Jurkat, Clone E6-1 (cell line): Measurements from ENCODE around the gene TSPAN5.

ENCODE experiments used
- DNase-seq: peaks from one replicate; pipeline ENCODE4 v3.0.0-alpha.2; 2011; ENCODE audit warnings: low read depth, low spot score
- H3K4me3 ChIP-seq: 2 replicates; pipeline ENCODE4 v1.5.1; 2011; ENCODE audit warnings: mild to moderate bottlenecking, low read length, control low read depth, moderate library complexity

TSPAN5 gene

GRCh38 chr4:98514741-98515469 is 143.5 kb downstream of the TSPAN5 start:
- H3K4me3 ChIP-seq, result no peak overlapping the region
- no peak for DNase-seq

GRCh38 chr4:98512918-98513317 is 145.5 kb downstream of the TSPAN5 start:
- no peak for DNase-seq

GRCh38 chr4:98510757-98511517 is 147.5 kb downstream of the TSPAN5 start:
- peak; percentile 51 for DNase-seq
- H3K4me3 ChIP-seq, result no peak overlapping the region

More at GRCh38 chr4:98512918-98513317, 145.5 kb downstream of the TSPAN5 start:
- no peak overlapping the region for H3K4me3 ChIP-seq

GRCh38 chr4:98510340-98510739 is 148.1 kb downstream of the TSPAN5 start:
- no peak overlapping the region for H3K4me3 ChIP-seq
- DNase-seq, result no peak

- no peak overlapping the region for H3K4me3 ChIP-seq
- no peak for DNase-seq
Observed at GRCh38 chr4:98509721-98510120, 148.7 kb downstream of the TSPAN5 start.

GRCh38 chr4:98508829-98509598 is 149.4 kb downstream of the TSPAN5 start:
- no peak for DNase-seq
- H3K4me3 ChIP-seq, result no peak overlapping the region

GRCh38 chr4:98508248-98508647 is 150.2 kb downstream of the TSPAN5 start:
- no peak overlapping the region for H3K4me3 ChIP-seq
- DNase-seq, result no peak

- H3K4me3 ChIP-seq, result no peak overlapping the region
- no peak for DNase-seq
Observed at GRCh38 chr4:98507299-98507698, 151.1 kb downstream of the TSPAN5 start.

- no peak for DNase-seq
- H3K4me3 ChIP-seq, result no peak overlapping the region
Observed at GRCh38 chr4:98506462-98507132, 151.8 kb downstream of the TSPAN5 start.

- no peak overlapping the region for H3K4me3 ChIP-seq
- no peak for DNase-seq
Observed at GRCh38 chr4:98505992-98506391, 152.4 kb downstream of the TSPAN5 start.

GRCh38 chr4:98504091-98504490 is 154.3 kb downstream of the TSPAN5 start:
- no peak for DNase-seq
- no peak overlapping the region for H3K4me3 ChIP-seq

GRCh38 chr4:98503676-98504075 is 154.7 kb downstream of the TSPAN5 start:
- no peak for DNase-seq
- no peak overlapping the region for H3K4me3 ChIP-seq

GRCh38 chr4:98502624-98503023 is 155.8 kb downstream of the TSPAN5 start:
- H3K4me3 ChIP-seq, result no peak overlapping the region
- no peak for DNase-seq

- no peak for DNase-seq
- no peak overlapping the region for H3K4me3 ChIP-seq
Observed at GRCh38 chr4:98502031-98502430, 156.4 kb downstream of the TSPAN5 start.

GRCh38 chr4:98501383-98501782 is 157.0 kb downstream of the TSPAN5 start:
- no peak overlapping the region for H3K4me3 ChIP-seq
- DNase-seq, result no peak

GRCh38 chr4:98498774-98499173 is 159.6 kb downstream of the TSPAN5 start:
- no peak for DNase-seq
- no peak overlapping the region for H3K4me3 ChIP-seq

- H3K4me3 ChIP-seq, result no peak overlapping the region
- no peak for DNase-seq
Observed at GRCh38 chr4:98496152-98496845, 162.1 kb downstream of the TSPAN5 start.

GRCh38 chr4:98493296-98493695 is 165.1 kb downstream of the TSPAN5 start:
- H3K4me3 ChIP-seq, result no peak overlapping the region
- DNase-seq, result no peak
